ENCODE measurements around the gene RAD54L2.

- no peak for TF ChIP-seq POLR2A (IDR thresholded peaks at IDR 0.05)
- TF ChIP-seq, protein P1, sequence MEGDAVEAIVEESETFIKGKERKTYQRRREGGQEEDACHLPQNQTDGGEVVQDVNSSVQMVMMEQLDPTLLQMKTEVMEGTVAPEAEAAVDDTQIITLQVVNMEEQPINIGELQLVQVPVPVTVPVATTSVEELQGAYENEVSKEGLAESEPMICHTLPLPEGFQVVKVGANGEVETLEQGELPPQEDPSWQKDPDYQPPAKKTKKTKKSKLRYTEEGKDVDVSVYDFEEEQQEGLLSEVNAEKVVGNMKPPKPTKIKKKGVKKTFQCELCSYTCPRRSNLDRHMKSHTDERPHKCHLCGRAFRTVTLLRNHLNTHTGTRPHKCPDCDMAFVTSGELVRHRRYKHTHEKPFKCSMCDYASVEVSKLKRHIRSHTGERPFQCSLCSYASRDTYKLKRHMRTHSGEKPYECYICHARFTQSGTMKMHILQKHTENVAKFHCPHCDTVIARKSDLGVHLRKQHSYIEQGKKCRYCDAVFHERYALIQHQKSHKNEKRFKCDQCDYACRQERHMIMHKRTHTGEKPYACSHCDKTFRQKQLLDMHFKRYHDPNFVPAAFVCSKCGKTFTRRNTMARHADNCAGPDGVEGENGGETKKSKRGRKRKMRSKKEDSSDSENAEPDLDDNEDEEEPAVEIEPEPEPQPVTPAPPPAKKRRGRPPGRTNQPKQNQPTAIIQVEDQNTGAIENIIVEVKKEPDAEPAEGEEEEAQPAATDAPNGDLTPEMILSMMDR (IDR thresholded peaks at IDR 0.05): no peak
Observed at GRCh38 chr3:51581524-51581923, 43.0 kb downstream of the RAD54L2 start.
